ENCODE data around the gene SPRYD3. TPM values are rescaled to one million over a fixed set of nuclear protein-coding genes. Genes with fewer than 3 reads are reported as not detected.

Gene SPRYD3
- total and polyA plus RNA-seq, 8 donors, result 25.7 to 47.2 (median 38.4) TPM

- Histone ChIP-seq H3K4me1 (peaks cover 35 to 51% (median 48%) of the 10 kb centered on the region in 3 donors), H3K9me3 (no peaks in the 10 kb centered on the region), H3K4me3 (peak overlapping the region; percentile 18 to 62 (median 46)), H3K27me3 (no peaks in the 10 kb centered on the region), H3K36me3 (no peaks in the 10 kb centered on the region), H3K27ac (peak overlapping the region; percentile 95 to 99 (median 98))
- no peak for TF ChIP-seq CTCF (IDR thresholded peaks at IDR 0.05)
- whole genome bisulfite sequencing, 2 donors, result 1% methylated on average over 31 to 94 of the region's 94 CpGs
- intact Hi-C loops (cut with DNase I), result no loop called here
- peak; percentile 23 to 43 (median 34) for ATAC-seq
- FAIRE-seq, result no peak
- peak; percentile 76 to 90 (median 86) for DNase-seq
Observed at GRCh38 chr12:53047221-53048032, 31.8 kb downstream of the SPRYD3 start.

- 1% methylated on average over 27 to 41 of the region's 44 CpGs for WGBS, 2 donors
- Histone ChIP-seq H3K36me3 (no peaks in the 10 kb centered on the region), H3K27me3 (no peaks in the 10 kb centered on the region), H3K9me3 (no peaks in the 10 kb centered on the region), H3K4me3 (peak overlapping the region; percentile 29 to 62 (median 56)), H3K4me1 (peaks cover 33 to 46% (median 42%) of the 10 kb centered on the region in 3 donors), H3K27ac (peak overlapping the region; percentile 88 to 96 (median 94))
- no peak for TF ChIP-seq CTCF (IDR thresholded peaks at IDR 0.05)
- ATAC-seq (peak; percentile 38 to 57 (median 42)), FAIRE-seq (no peak), DNase-seq (peak in 5 of 6 donors; percentile 84 to 94 (median 88))
- intact Hi-C loops (cut with DNase I), result no loop called here
Observed at GRCh38 chr12:53046655-53047220, 32.5 kb downstream of the SPRYD3 start.

- 19 to 31% methylated on average over 5 of the region's 5 CpGs for WGBS, 2 donors
- peaks cover 24 to 38% (median 31%) of the 10 kb centered on the region in 3 donors for H3K4me1 ChIP-seq
Observed at GRCh38 chr12:53045696-53046045, 33.5 kb downstream of the SPRYD3 start.

GRCh38 chr12:53044896-53045695 lies 34.1 kb downstream of the SPRYD3 start:
- Histone ChIP-seq H3K4me1 (peaks cover 24 to 38% (median 25%) of the 10 kb centered on the region in 3 donors), H3K27me3 (no peaks in the 10 kb centered on the region), H3K36me3 (peaks cover 0 to 5% (median 0%) of the 10 kb centered on the region in 3 donors), H3K9me3 (no peaks in the 10 kb centered on the region), H3K4me3 (no peak overlapping the region), H3K27ac (peak overlapping the region; percentile 88 to 96 (median 94))
- FAIRE-seq (no peak), ATAC-seq (no peak), DNase-seq (peak in 3 of 6 donors; percentile 18 to 33 (median 19))
- 35 to 54% methylated on average over 4 of the region's 4 CpGs for WGBS, 2 donors
- intact Hi-C loops (cut with DNase I), result no loop called here
- TF ChIP-seq CTCF (IDR thresholded peaks at IDR 0.05), result no peak

More at GRCh38 chr12:53045696-53046045, 33.5 kb downstream of the SPRYD3 start:
- no peaks in the 10 kb centered on the region for H3K27me3 ChIP-seq
- FAIRE-seq, result no peak
- H3K4me3 ChIP-seq, result peak overlapping the region in 3 of 4 donors; percentile 29 to 62 (median 61)
- DNase-seq, result peak in 3 of 6 donors; percentile 13 to 51 (median 33)
- H3K36me3 ChIP-seq, result no peaks in the 10 kb centered on the region
- peak overlapping the region; percentile 88 to 96 (median 94) for H3K27ac ChIP-seq
- intact Hi-C loops (cut with DNase I), result no loop called here
- ATAC-seq, result no peak
- no peak for TF ChIP-seq CTCF (IDR thresholded peaks at IDR 0.05)
- H3K9me3 ChIP-seq, result no peaks in the 10 kb centered on the region

All from pancreas (tissue), 10 donors.